HG03439 (cell line): ENCODE measurements around the gene ARHGAP42.

Experiments used
- ATAC-seq: cut with Tn5 transposase; IDR thresholded peaks from one replicate; pipeline ENCODE4 v1.9.1; 2021; ENCODE audit warnings: mild to moderate bottlenecking, moderate library complexity; ENCODE audit not compliant: unreplicated experiment

The ARHGAP42 gene

GRCh38 chr11:100948936-100949335, 261.8 kb downstream of the ARHGAP42 start:
- no peak for ATAC-seq

- no peak for ATAC-seq
Observed at GRCh38 chr11:100949443-100949842, 262.4 kb downstream of the ARHGAP42 start.

- ATAC-seq, result no peak
Observed at GRCh38 chr11:100955318-100955717, 268.2 kb downstream of the ARHGAP42 start.

- no peak for ATAC-seq
Observed at GRCh38 chr11:100956351-100956750, 269.3 kb downstream of the ARHGAP42 start.

GRCh38 chr11:100957499-100957898, 270.4 kb downstream of the ARHGAP42 start:
- ATAC-seq, result no peak

GRCh38 chr11:100961633-100962032, 274.5 kb downstream of the ARHGAP42 start:
- no peak for ATAC-seq

- no peak for ATAC-seq
Observed at GRCh38 chr11:100963375-100963774, 276.3 kb downstream of the ARHGAP42 start.

- no peak for ATAC-seq
Observed at GRCh38 chr11:100964435-100964834, 277.3 kb downstream of the ARHGAP42 start.

GRCh38 chr11:100965346-100965745, 278.3 kb downstream of the ARHGAP42 start:
- no peak for ATAC-seq

GRCh38 chr11:100966366-100966765, 279.3 kb downstream of the ARHGAP42 start:
- no peak for ATAC-seq

- ATAC-seq, result no peak
Observed at GRCh38 chr11:100969008-100969407, 281.9 kb downstream of the ARHGAP42 start.

GRCh38 chr11:100970283-100971164, 283.4 kb downstream of the ARHGAP42 start:
- ATAC-seq, result no peak

GRCh38 chr11:100972046-100972445, 285.0 kb downstream of the ARHGAP42 start:
- ATAC-seq, result no peak

- ATAC-seq, result no peak
Observed at GRCh38 chr11:100978442-100978841, 291.4 kb downstream of the ARHGAP42 start.

GRCh38 chr11:100978939-100979338, 291.9 kb downstream of the ARHGAP42 start:
- no peak for ATAC-seq

GRCh38 chr11:100980156-100980555, 293.1 kb downstream of the ARHGAP42 start:
- no peak for ATAC-seq

GRCh38 chr11:100981196-100981824, 294.2 kb downstream of the ARHGAP42 start:
- no peak for ATAC-seq

GRCh38 chr11:100984668-100985067, 297.6 kb downstream of the ARHGAP42 start:
- peak; percentile 58 for ATAC-seq

GRCh38 chr11:100990931-100991330, 303.8 kb downstream of the ARHGAP42 start:
- no peak for ATAC-seq

- no peak for ATAC-seq
Observed at GRCh38 chr11:100991541-100991940, 304.5 kb downstream of the ARHGAP42 start.

GRCh38 chr11:100994966-100995365, 307.9 kb downstream of the ARHGAP42 start:
- ATAC-seq, result no peak

- ATAC-seq, result no peak
Observed at GRCh38 chr11:100999756-101000155, 312.7 kb downstream of the ARHGAP42 start.
